Stomach (tissue), 9 donors: Measurements from ENCODE around the gene SLC66A1. TPM values are rescaled to one million over a fixed set of nuclear protein-coding genes. Genes with fewer than 3 reads are reported as not detected.

ENCODE experiments used
- DNase-seq, 2 donors: peaks; one replicate each; pipeline versions ENCODE4 v3.0.0 to v3.0.0-alpha.2; 2013 to 2019
- H3K27ac ChIP-seq, 5 donors: fragments of 200-600 bp in 4 of 5; sonication (generic) in 4 of 5; one replicate each; pipeline ENCODE4 v1.5.1; 2013 to 2019; ENCODE audit warnings: mild to moderate bottlenecking in 1 of 5, moderate library complexity in 1 of 5
- H3K27me3 ChIP-seq, 3 donors: fragments of 200-600 bp; sonication (generic); one replicate each; pipeline ENCODE4 v1.5.1; 2017 to 2019; ENCODE audit warnings: mixed run types in 1 of 3
- H3K36me3 ChIP-seq, 4 donors: fragments of 200-600 bp; sonication (generic); 1 replicate in 3 of 4; 2 replicates in 1 of 4; pipeline ENCODE4 v1.5.1; 2016 to 2019
- H3K4me1 ChIP-seq, 4 donors: fragments of 200-600 bp; sonication (generic); one replicate each; pipeline ENCODE4 v1.5.1; 2016 to 2019
- H3K4me3 ChIP-seq, 4 donors: fragments of 200-600 bp; sonication (generic) in 3 of 4; one replicate each; pipeline ENCODE4 v1.5.1; 2016 to 2019; ENCODE audit warnings: mild to moderate bottlenecking in 1 of 4
- H3K9me3 ChIP-seq, 4 donors: fragments of 200-600 bp; sonication (generic); one replicate each; pipeline ENCODE4 v1.5.1; 2016 to 2019
- EP300 ChIP-seq: sonication (generic); formaldehyde crosslinking; IDR thresholded peaks from one replicate; pipeline ENCODE4 v1.6.1; 2017; ENCODE audit warnings: antibody characterized with exemption
- POLR2A ChIP-seq, 4 donors: fragments of 450-650 bp; IDR thresholded peaks; one replicate each; pipeline ENCODE4 v1.6.1; 2016; ENCODE audit warnings: antibody characterized with exemption in 4 of 4, control low read depth in 2 of 4, mild to moderate bottlenecking in 1 of 4, moderate library complexity in 1 of 4
- POLR2AphosphoS5 ChIP-seq, 3 donors: sonication (generic); formaldehyde crosslinking; IDR thresholded peaks; one replicate each; pipeline ENCODE4 v1.6.1; 2016; ENCODE audit warnings: antibody characterized with exemption in 3 of 3
- WGBS, 5 donors: extraction: QIAGEN DNeasy Blood & Tissue Kit in 3 of 5; methylation state at CpG; one replicate each; pipeline versions ENCODE4 v1.1.5 to v1.1.7; 2013 to 2018; 5-methylcytosine and 5-hydroxymethylcytosine counted together
- intact Hi-C: fragments of 100-400 bp; cut with DNase I; formaldehyde crosslinking; loops from one replicate; pipeline ENCODE4 v1.15.1; 2023; ENCODE audit warnings: low total_unique reads
- polyA plus RNA-seq, 3 donors: library from polyadenylated mRNA; stranded (reverse); fragments of 200-250 nt; gene quantifications; one replicate each; pipeline ENCODE4 v1.2.3, GENCODE V29; 2013
- total RNA-seq, 5 donors: library from RNA; depleted of rRNA; stranded (reverse); fragments of >200 nt; gene quantifications; one replicate each; pipeline versions ENCODE4 v1.1.0 to v1.2.3, GENCODE V29; 2014 to 2016
- TF ChIP-seq, protein P1 (sequence below), 7 experiments: fragments of 450-650 bp in 4 of 7; fragments of 200-600 bp in 3 of 7; sonication (generic) in 3 of 7; IDR thresholded peaks; one replicate each; pipeline ENCODE4 v1.5.1; 2016 to 2019; ENCODE audit warnings: antibody characterized with exemption in 7 of 7, control low read depth in 2 of 7, mild to moderate bottlenecking in 1 of 7
- donor health status: healthy with polysubstance abuse.
- donor health status: Bipolar disorder and iron deficiency.
- donor health status: healthy.

The SLC66A1 gene
- total and polyA plus RNA-seq, 8 donors: 1.8 to 14.5 (median 10.6) TPM

GRCh38 chr1:19366599-19367536, 54.7 kb downstream of the SLC66A1 start:
- DNase-seq: no peak
- no peak for TF ChIP-seq EP300
- no peak for TF ChIP-seq POLR2AphosphoS5 (IDR thresholded peaks at IDR 0.05)
- TF ChIP-seq, protein P1, sequence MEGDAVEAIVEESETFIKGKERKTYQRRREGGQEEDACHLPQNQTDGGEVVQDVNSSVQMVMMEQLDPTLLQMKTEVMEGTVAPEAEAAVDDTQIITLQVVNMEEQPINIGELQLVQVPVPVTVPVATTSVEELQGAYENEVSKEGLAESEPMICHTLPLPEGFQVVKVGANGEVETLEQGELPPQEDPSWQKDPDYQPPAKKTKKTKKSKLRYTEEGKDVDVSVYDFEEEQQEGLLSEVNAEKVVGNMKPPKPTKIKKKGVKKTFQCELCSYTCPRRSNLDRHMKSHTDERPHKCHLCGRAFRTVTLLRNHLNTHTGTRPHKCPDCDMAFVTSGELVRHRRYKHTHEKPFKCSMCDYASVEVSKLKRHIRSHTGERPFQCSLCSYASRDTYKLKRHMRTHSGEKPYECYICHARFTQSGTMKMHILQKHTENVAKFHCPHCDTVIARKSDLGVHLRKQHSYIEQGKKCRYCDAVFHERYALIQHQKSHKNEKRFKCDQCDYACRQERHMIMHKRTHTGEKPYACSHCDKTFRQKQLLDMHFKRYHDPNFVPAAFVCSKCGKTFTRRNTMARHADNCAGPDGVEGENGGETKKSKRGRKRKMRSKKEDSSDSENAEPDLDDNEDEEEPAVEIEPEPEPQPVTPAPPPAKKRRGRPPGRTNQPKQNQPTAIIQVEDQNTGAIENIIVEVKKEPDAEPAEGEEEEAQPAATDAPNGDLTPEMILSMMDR (IDR thresholded peaks at IDR 0.05): no peak
- no peak for TF ChIP-seq POLR2A (IDR thresholded peaks at IDR 0.05)
- H3K36me3 ChIP-seq: peaks cover 0 to 44% (median 24%) of the 10 kb centered on the region in 4 donors
- WGBS, 5 donors: 82 to 92% (median 90%) methylated on average over 18 of the region's 18 CpGs
- H3K4me1 ChIP-seq: peaks cover 16 to 72% (median 58%) of the 10 kb centered on the region in 4 donors
- H3K27ac ChIP-seq: peak overlapping the region in 1 of 5 donors; percentile 16
- intact Hi-C loops: no loop called here
- H3K27me3 ChIP-seq: no peaks in the 10 kb centered on the region
- no peak overlapping the region for H3K4me3 ChIP-seq
- no peaks in the 10 kb centered on the region for H3K9me3 ChIP-seq

DNA sequence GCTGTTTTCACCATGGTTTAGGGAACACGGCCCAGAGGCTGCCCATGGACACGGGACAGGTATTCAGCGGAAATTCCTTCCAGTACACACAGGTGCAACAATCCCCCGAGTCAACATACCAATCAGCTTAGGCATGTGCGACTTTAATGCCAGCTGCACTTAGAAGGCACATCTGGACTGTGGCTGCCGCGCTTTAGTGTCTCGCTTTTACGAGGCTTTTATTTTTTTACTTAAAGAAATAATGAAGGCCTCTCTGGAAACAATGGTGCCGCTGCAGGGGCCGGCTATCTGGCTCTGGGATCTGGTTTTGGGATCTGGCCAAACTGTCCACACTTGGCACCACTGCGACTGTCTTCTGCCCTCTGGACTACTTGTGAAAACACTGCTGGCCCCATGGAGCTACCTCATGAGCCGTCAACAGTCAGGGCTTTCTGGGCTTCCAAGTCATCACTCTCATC, 55.5 kb downstream of the SLC66A1 start:
- Histone ChIP-seq H3K27me3 (no peaks in the 10 kb centered on the region), H3K36me3 (peaks cover 0 to 44% (median 31%) of the 10 kb centered on the region in 4 donors), H3K27ac (no peak overlapping the region), H3K9me3 (no peaks in the 10 kb centered on the region), H3K4me1 (peaks cover 16 to 75% (median 56%) of the 10 kb centered on the region in 4 donors), H3K4me3 (no peak overlapping the region)
- TF ChIP-seq POLR2AphosphoS5 (IDR thresholded peaks at IDR 0.05) (no peak), EP300 (no peak), POLR2A (IDR thresholded peaks at IDR 0.05) (no peak)
- TF ChIP-seq, protein P1 (IDR thresholded peaks at IDR 0.05): no peak
- intact Hi-C loops: no loop called here
- WGBS, 5 donors: 47 to 57% (median 53%) methylated on average over 13 of the region's 13 CpGs
- DNase-seq: peak in 1 of 2 donors; percentile 52

DNA sequence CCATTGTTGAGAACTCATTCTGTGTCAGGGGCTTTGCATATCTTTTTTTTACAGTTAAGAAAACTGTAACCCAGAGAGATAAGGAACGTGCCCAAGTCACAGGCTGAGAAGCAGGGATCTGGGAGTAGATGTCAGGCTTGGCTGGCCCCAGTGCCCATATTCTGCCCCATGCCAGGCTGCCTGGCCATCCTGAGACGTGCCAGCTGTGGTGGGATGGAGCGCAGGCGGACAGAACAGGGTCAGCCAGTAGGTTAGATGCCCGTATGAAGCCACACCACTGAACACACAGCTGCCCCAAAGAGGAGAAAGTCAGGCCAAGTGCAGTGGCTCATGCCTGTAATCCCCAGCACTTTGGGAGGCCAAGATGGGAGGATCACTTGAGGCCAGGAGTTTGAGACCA, 55.9 kb downstream of the SLC66A1 start:
- no peak for DNase-seq
- intact Hi-C loops: no loop called here
- no peaks in the 10 kb centered on the region for H3K27me3 ChIP-seq
- 75 to 85% (median 80%) methylated on average over 5 of the region's 5 CpGs for WGBS, 5 donors
- peaks cover 18 to 80% (median 58%) of the 10 kb centered on the region in 4 donors for H3K4me1 ChIP-seq
- H3K36me3 ChIP-seq: peaks cover 0 to 44% (median 32%) of the 10 kb centered on the region in 4 donors
- no peak overlapping the region for H3K4me3 ChIP-seq
- no peak for TF ChIP-seq EP300
- H3K9me3 ChIP-seq: no peaks in the 10 kb centered on the region
- no peak overlapping the region for H3K27ac ChIP-seq

- Histone ChIP-seq H3K27me3 (no peaks in the 10 kb centered on the region), H3K27ac (no peak overlapping the region), H3K36me3 (peaks cover 4 to 53% (median 37%) of the 10 kb centered on the region in 4 donors), H3K4me1 (peaks cover 25 to 82% (median 61%) of the 10 kb centered on the region in 4 donors), H3K4me3 (no peak overlapping the region), H3K9me3 (no peaks in the 10 kb centered on the region)
- DNase-seq: no peak
- intact Hi-C loops: no loop called here
- TF ChIP-seq EP300: no peak
- TF ChIP-seq POLR2AphosphoS5 (IDR thresholded peaks at IDR 0.05): no peak
- WGBS, 5 donors: 75 to 91% (median 83%) methylated on average over 5 of the region's 5 CpGs
Observed at GRCh38 chr1:19368964-19369363, 56.8 kb downstream of the SLC66A1 start.

DNA sequence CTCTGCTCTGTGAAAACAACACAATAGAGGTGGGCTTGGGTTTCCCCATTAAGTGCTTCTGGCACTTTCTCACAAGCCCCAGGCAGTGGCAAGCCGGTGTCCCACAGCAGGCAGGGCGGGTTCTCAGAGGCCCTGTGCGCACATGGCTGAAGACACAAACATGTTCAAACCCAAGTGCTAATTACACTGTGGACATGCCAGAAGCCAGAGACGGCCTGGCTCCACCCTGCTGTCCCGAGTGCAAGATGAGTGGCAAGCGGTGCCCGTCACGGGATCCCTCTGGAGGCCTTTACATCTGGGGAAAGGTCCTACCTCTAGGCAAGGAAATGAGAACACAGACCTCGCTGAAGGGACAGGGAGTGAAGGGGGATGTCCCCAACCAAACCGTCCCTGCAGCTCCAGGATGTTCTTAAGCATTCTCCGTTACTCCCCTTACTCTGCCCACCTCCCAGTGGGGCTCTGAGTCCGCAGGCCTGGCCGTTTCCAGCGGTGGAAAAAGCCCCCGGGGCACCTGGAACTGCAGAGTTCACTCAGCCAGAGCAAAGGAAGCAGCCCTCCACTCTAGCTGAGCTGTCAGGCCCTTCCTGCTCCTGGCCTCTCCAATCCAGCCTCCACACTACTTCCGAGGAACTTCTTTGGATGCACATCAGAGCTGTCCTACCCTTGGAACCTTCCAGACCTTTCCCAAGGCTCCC, 57.4 kb downstream of the SLC66A1 start:
- no peaks in the 10 kb centered on the region for H3K9me3 ChIP-seq
- DNase-seq: no peak
- TF ChIP-seq, protein P1 (IDR thresholded peaks at IDR 0.05): no peak
- no peak for TF ChIP-seq POLR2AphosphoS5 (IDR thresholded peaks at IDR 0.05)
- TF ChIP-seq EP300: no peak
- TF ChIP-seq POLR2A (IDR thresholded peaks at IDR 0.05): no peak
- whole genome bisulfite sequencing, 5 donors: 81 to 89% (median 85%) methylated on average over 8 to 16 of the region's 16 CpGs
- no peaks in the 10 kb centered on the region for H3K27me3 ChIP-seq
- intact Hi-C loops: loop anchor here (10.0 kb wide), 1 partner anchor 285 kb away; no protein-coding TSS in a partner anchor
- no peak overlapping the region for H3K4me3 ChIP-seq
- H3K27ac ChIP-seq: peak overlapping the region in 2 of 5 donors; percentile 18 to 44
- H3K36me3 ChIP-seq: peaks cover 8 to 53% (median 43%) of the 10 kb centered on the region in 4 donors
- H3K4me1 ChIP-seq: peaks cover 25 to 82% (median 64%) of the 10 kb centered on the region in 4 donors
